ENCODE results near the gene MAMSTR.
A peak's percentile ranks its signal among the peaks of the same experiment; 100 is the strongest.

MAMSTR gene

GRCh38 chr19:48760504-48761205 lies 41.1 kb upstream of the MAMSTR start:
- H3K4me1 ChIP-seq (ENCODE audit: insufficient read depth, low read length, poor library complexity, severe bottlenecking), result peaks cover 4% of the 10 kb centered on the region
- no peak overlapping the region for H3K4me2 ChIP-seq (ENCODE audit: low read depth, low read length, poor library complexity, severe bottlenecking)
- no peaks in the 10 kb centered on the region for H4K20me1 ChIP-seq (ENCODE audit: insufficient read depth, low read length, poor library complexity, severe bottlenecking)
- no peaks in the 10 kb centered on the region for H3K27me3 ChIP-seq (ENCODE audit: insufficient read depth, low read length, poor library complexity, severe bottlenecking)
- no peak overlapping the region for H3K9ac ChIP-seq (ENCODE audit: low read depth, low read length, poor library complexity, severe bottlenecking)
- H3K9me2 ChIP-seq (replicated peaks; ENCODE audit: low read depth, low read length), result no peaks in the 10 kb centered on the region
- H3K4me3 ChIP-seq (ENCODE audit: low read length, poor library complexity, severe bottlenecking), result no peak overlapping the region
- H3K79me2 ChIP-seq (ENCODE audit: insufficient read depth, low read length), result no peaks in the 10 kb centered on the region
- no peaks in the 10 kb centered on the region for H3F3A ChIP-seq (ENCODE audit: low read depth)
- no peaks in the 10 kb centered on the region for H3K36me3 ChIP-seq (ENCODE audit: insufficient read depth, low read length)
- no peak for TF ChIP-seq EZH2phosphoT487 (IDR thresholded peaks at IDR 0.05; ENCODE audit: borderline replicate concordance)
- peak overlapping the region; percentile 65 for H2AFZ ChIP-seq (ENCODE audit: low read length)
- H3K9me3 ChIP-seq (ENCODE audit: insufficient read depth, low read depth, low read length), result no peaks in the 10 kb centered on the region

DNA sequence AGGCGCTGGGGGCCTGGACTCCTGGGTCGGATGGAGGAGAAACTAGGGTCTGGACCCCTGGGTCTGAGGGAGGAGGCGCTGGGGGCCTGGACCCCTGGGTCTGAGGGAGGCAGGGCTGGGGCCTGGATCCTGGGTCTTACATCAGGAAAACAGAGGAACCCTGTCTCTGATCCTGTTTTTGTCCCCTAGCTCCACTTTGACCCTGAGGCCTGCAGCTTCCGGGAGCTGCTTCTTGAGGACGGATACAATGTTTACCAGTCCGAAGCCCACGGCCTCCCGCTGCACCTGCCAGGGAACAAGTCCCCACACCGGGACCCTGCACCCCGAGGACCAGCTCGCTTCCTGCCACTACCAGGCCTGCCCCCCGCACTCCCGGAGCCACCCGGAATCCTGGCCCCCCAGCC lies 38.2 kb upstream of the MAMSTR start:
- no peaks in the 10 kb centered on the region for H3F3A ChIP-seq (ENCODE audit: low read depth)
- no peak overlapping the region for H3K4me2 ChIP-seq (ENCODE audit: low read depth, low read length, poor library complexity, severe bottlenecking)
- H2AFZ ChIP-seq (ENCODE audit: low read length), result no peak overlapping the region
- no peak overlapping the region for H3K9ac ChIP-seq (ENCODE audit: low read depth, low read length, poor library complexity, severe bottlenecking)
- no peaks in the 10 kb centered on the region for H4K20me1 ChIP-seq (ENCODE audit: insufficient read depth, low read length, poor library complexity, severe bottlenecking)
- no peak overlapping the region for H3K4me3 ChIP-seq (ENCODE audit: low read length, poor library complexity, severe bottlenecking)
- no peaks in the 10 kb centered on the region for H3K79me2 ChIP-seq (ENCODE audit: insufficient read depth, low read length)
- H3K27me3 ChIP-seq (ENCODE audit: insufficient read depth, low read length, poor library complexity, severe bottlenecking), result no peaks in the 10 kb centered on the region
- no peaks in the 10 kb centered on the region for H3K9me3 ChIP-seq (ENCODE audit: insufficient read depth, low read depth, low read length)
- H3K9me2 ChIP-seq (replicated peaks; ENCODE audit: low read depth, low read length), result no peaks in the 10 kb centered on the region
- no peaks in the 10 kb centered on the region for H3K36me3 ChIP-seq (ENCODE audit: insufficient read depth, low read length)
- no peak for TF ChIP-seq EZH2phosphoT487 (IDR thresholded peaks at IDR 0.05; ENCODE audit: borderline replicate concordance)
- TF ChIP-seq, protein P1, sequence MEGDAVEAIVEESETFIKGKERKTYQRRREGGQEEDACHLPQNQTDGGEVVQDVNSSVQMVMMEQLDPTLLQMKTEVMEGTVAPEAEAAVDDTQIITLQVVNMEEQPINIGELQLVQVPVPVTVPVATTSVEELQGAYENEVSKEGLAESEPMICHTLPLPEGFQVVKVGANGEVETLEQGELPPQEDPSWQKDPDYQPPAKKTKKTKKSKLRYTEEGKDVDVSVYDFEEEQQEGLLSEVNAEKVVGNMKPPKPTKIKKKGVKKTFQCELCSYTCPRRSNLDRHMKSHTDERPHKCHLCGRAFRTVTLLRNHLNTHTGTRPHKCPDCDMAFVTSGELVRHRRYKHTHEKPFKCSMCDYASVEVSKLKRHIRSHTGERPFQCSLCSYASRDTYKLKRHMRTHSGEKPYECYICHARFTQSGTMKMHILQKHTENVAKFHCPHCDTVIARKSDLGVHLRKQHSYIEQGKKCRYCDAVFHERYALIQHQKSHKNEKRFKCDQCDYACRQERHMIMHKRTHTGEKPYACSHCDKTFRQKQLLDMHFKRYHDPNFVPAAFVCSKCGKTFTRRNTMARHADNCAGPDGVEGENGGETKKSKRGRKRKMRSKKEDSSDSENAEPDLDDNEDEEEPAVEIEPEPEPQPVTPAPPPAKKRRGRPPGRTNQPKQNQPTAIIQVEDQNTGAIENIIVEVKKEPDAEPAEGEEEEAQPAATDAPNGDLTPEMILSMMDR (conservative IDR thresholded peaks at IDR 0.05; ENCODE audit: low read length), result no peak
- peaks cover 4% of the 10 kb centered on the region for H3K4me1 ChIP-seq (ENCODE audit: insufficient read depth, low read length, poor library complexity, severe bottlenecking)

DNA sequence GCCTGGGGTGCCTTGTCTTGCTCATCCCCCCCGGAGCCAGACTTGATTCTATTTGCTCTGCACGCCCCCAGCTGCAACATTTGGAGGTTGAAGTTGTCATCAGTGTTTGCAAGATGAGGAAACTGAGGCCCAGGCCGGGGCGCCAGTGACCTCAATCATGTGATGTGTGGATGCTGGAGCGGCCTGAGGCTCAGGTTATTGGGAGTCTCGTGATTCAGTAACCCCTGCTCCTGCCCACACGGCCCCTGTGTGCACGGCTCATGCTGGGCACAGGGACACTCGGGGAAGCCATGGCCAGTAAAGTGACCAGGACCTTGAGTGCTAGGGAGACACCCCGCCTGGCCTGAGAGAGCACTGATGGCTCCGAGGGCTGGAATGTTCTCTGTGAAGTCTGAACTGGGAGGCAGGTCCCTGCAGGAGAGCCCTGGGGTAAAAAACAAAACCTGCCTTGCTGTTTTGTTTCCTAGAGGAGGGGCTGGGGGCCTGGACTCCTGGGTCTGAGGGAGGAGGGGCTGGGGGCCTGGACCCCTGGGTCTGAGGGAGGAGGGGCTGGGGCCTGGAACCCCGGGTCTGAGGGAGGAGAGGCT lies 37.7 kb upstream of the MAMSTR start:
- Histone ChIP-seq H3K9me2 (replicated peaks; ENCODE audit: low read depth, low read length) (no peaks in the 10 kb centered on the region), H3K9ac (ENCODE audit: low read depth, low read length, poor library complexity, severe bottlenecking) (no peak overlapping the region), H3K9me3 (ENCODE audit: insufficient read depth, low read depth, low read length) (no peaks in the 10 kb centered on the region), H3K27me3 (ENCODE audit: insufficient read depth, low read length, poor library complexity, severe bottlenecking) (no peaks in the 10 kb centered on the region), H3K4me1 (ENCODE audit: insufficient read depth, low read length, poor library complexity, severe bottlenecking) (peaks cover 4% of the 10 kb centered on the region), H4K20me1 (ENCODE audit: insufficient read depth, low read length, poor library complexity, severe bottlenecking) (no peaks in the 10 kb centered on the region), H3K36me3 (ENCODE audit: insufficient read depth, low read length) (no peaks in the 10 kb centered on the region), H3F3A (ENCODE audit: low read depth) (no peaks in the 10 kb centered on the region), H3K79me2 (ENCODE audit: insufficient read depth, low read length) (no peaks in the 10 kb centered on the region), H3K4me3 (ENCODE audit: low read length, poor library complexity, severe bottlenecking) (no peak overlapping the region), H3K4me2 (ENCODE audit: low read depth, low read length, poor library complexity, severe bottlenecking) (no peak overlapping the region), H2AFZ (ENCODE audit: low read length) (no peak overlapping the region)
- no peak for TF ChIP-seq EZH2phosphoT487 (IDR thresholded peaks at IDR 0.05; ENCODE audit: borderline replicate concordance)
- TF ChIP-seq, protein P1 (conservative IDR thresholded peaks at IDR 0.05; ENCODE audit: low read length), result no peak
